ENCODE data around the gene ZNF607.
"Not testable (repeated sequence)": the region's sequence is repeated elsewhere in the genome, so short reads cannot be mapped to it uniquely, and the experiment has no call there.

Gene ZNF607

DNA sequence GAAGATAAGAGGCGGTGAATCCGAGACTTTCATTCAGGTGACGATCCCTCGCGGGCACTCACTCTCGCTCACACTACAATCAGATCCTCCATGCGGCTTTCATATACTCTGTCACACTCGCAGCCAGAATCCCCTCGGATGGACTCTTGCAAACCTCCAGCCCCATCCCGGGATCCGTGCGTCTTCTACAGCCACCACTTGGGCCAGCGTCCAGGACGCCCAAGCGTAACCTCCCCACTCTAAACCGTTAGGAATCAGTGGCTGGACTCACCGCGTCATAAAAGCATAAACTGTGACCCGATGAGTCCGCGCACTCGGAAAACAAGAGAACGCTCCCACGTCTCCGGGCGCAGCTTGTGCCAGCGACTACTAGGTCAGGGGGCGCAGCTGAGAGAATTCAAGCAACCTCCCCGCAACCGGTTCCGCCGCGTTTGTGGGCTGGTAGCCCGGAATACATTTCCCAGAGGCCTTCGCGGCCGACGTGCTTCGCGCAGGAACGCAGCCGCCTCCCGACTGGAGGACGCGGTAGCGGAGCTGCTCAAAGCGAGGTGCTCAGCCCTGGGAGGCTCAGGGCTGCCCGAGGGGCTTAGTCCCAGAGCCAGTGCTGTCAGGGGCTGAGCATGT lies 27.6 kb downstream of the ZNF607 start:
- Histone ChIP-seq H3K9me3 (ENCODE audit: low read length) (peaks cover 3% of the 10 kb centered on the region; the same call in 1 of the 2 replicates), H3K9ac (ENCODE audit: low read length) (no peak overlapping the region), H3K4me1 (ENCODE audit: insufficient read depth, low read length, severe bottlenecking) (no peaks in the 10 kb centered on the region), H4K20me1 (ENCODE audit: insufficient read depth, low read length) (no peaks in the 10 kb centered on the region), H3K27ac (ENCODE audit: low read depth, low read length, poor library complexity, severe bottlenecking) (no peak overlapping the region), H3K79me2 (ENCODE audit: insufficient read depth, low read length) (no peaks in the 10 kb centered on the region), H3K27me3 (ENCODE audit: insufficient read depth, low read length) (no peaks in the 10 kb centered on the region), H3K36me3 (ENCODE audit: insufficient read depth, low read length) (peaks cover 9% of the 10 kb centered on the region), H3K9me2 (ENCODE audit: low read depth, low read length) (no peaks in the 10 kb centered on the region), H2AFZ (ENCODE audit: low read length) (no peak overlapping the region), H3F3A (ENCODE audit: insufficient read depth, low read length) (no peaks in the 10 kb centered on the region), H3K4me2 (ENCODE audit: low read length) (no peak overlapping the region), H3K4me3 (ENCODE audit: low read depth, low read length, poor library complexity, severe bottlenecking) (no peak overlapping the region)
- TF ChIP-seq EZH2 (IDR thresholded peaks at IDR 0.05; ENCODE audit: borderline replicate concordance, low read length) = no peak
- TF ChIP-seq, protein P1, sequence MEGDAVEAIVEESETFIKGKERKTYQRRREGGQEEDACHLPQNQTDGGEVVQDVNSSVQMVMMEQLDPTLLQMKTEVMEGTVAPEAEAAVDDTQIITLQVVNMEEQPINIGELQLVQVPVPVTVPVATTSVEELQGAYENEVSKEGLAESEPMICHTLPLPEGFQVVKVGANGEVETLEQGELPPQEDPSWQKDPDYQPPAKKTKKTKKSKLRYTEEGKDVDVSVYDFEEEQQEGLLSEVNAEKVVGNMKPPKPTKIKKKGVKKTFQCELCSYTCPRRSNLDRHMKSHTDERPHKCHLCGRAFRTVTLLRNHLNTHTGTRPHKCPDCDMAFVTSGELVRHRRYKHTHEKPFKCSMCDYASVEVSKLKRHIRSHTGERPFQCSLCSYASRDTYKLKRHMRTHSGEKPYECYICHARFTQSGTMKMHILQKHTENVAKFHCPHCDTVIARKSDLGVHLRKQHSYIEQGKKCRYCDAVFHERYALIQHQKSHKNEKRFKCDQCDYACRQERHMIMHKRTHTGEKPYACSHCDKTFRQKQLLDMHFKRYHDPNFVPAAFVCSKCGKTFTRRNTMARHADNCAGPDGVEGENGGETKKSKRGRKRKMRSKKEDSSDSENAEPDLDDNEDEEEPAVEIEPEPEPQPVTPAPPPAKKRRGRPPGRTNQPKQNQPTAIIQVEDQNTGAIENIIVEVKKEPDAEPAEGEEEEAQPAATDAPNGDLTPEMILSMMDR (IDR thresholded peaks at IDR 0.05; ENCODE audit: low read length) = no peak

DNA sequence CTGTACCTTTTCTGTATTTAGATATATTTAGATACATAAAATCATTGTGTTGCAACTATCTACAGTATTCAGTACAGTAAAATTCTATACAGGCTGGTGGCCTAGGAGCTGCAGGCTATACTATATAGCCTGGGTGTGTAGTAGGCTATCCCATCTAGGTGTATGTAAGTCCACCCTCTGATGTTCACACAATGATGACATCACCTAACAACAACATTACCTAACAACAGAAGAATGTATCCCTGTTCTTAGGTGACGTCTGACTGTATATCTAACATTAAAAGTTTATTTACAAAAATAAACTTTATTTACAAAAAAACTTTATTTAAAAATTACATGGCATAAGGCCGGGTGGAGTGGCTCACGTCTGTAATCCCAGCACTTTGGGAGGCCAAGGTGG lies 36.0 kb downstream of the ZNF607 start:
- Histone ChIP-seq H3K9ac (ENCODE audit: low read length) (no peak overlapping the region), H3K4me1 (ENCODE audit: insufficient read depth, low read length, severe bottlenecking) (no peaks in the 10 kb centered on the region), H3K79me2 (ENCODE audit: insufficient read depth, low read length) (no peaks in the 10 kb centered on the region), H3K36me3 (ENCODE audit: insufficient read depth, low read length) (no peaks in the 10 kb centered on the region), H3K4me2 (ENCODE audit: low read length) (no peak overlapping the region), H3K27me3 (ENCODE audit: insufficient read depth, low read length) (no peaks in the 10 kb centered on the region), H3K27ac (ENCODE audit: low read depth, low read length, poor library complexity, severe bottlenecking) (no peak overlapping the region), H3K4me3 (ENCODE audit: low read depth, low read length, poor library complexity, severe bottlenecking) (no peak overlapping the region), H2AFZ (ENCODE audit: low read length) (no peak overlapping the region), H3K9me3 (ENCODE audit: low read length) (peaks cover 4% of the 10 kb centered on the region; the same call in 1 of the 2 replicates), H3K9me2 (ENCODE audit: low read depth, low read length) (no peaks in the 10 kb centered on the region), H4K20me1 (ENCODE audit: insufficient read depth, low read length) (no peaks in the 10 kb centered on the region), H3F3A (ENCODE audit: insufficient read depth, low read length) (no peaks in the 10 kb centered on the region)
- TF ChIP-seq, protein P1 (IDR thresholded peaks at IDR 0.05; ENCODE audit: low read length) = no peak
- no peak for TF ChIP-seq EZH2 (IDR thresholded peaks at IDR 0.05; ENCODE audit: borderline replicate concordance, low read length)

DNA sequence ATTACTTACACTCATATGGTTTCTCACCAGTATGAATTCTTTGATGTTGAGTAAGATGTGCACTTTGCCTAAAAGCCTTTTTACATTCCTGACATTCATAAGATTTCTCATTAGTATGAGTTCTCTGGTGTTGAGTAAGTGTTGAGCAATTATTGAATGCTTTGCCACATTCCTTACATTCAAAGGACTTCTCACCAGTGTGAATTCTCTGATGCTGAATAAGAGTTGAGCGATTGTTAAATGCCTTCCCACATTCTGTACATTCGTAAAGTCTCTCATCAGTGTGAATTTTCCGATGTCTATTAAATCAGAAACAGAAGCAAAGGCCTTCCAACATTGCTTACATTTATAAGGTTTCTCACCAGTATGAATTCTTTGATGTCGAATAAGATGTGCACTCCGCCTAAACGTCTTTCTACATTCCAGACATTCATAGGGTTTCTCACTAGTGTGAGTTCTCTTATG lies 50.1 kb downstream of the ZNF607 start:
- Histone ChIP-seq H3F3A (ENCODE audit: insufficient read depth, low read length) (no peaks in the 10 kb centered on the region), H3K4me2 (ENCODE audit: low read length) (no peak overlapping the region), H3K36me3 (ENCODE audit: insufficient read depth, low read length) (no peaks in the 10 kb centered on the region), H4K20me1 (ENCODE audit: insufficient read depth, low read length) (no peaks in the 10 kb centered on the region), H3K27me3 (ENCODE audit: insufficient read depth, low read length) (no peaks in the 10 kb centered on the region), H3K9me2 (ENCODE audit: low read depth, low read length) (no peaks in the 10 kb centered on the region), H3K27ac (ENCODE audit: low read depth, low read length, poor library complexity, severe bottlenecking) (no peak overlapping the region), H3K79me2 (ENCODE audit: insufficient read depth, low read length) (no peaks in the 10 kb centered on the region), H3K9ac (ENCODE audit: low read length) (no peak overlapping the region), H2AFZ (ENCODE audit: low read length) (no peak overlapping the region), H3K4me3 (ENCODE audit: low read depth, low read length, poor library complexity, severe bottlenecking) (no peak overlapping the region), H3K9me3 (ENCODE audit: low read length) (peaks cover 30% of the 10 kb centered on the region), H3K4me1 (ENCODE audit: insufficient read depth, low read length, severe bottlenecking) (no peaks in the 10 kb centered on the region)
- TF ChIP-seq EZH2 (IDR thresholded peaks at IDR 0.05; ENCODE audit: borderline replicate concordance, low read length) = no peak
- TF ChIP-seq, protein P1 (IDR thresholded peaks at IDR 0.05; ENCODE audit: low read length) = no peak

DNA sequence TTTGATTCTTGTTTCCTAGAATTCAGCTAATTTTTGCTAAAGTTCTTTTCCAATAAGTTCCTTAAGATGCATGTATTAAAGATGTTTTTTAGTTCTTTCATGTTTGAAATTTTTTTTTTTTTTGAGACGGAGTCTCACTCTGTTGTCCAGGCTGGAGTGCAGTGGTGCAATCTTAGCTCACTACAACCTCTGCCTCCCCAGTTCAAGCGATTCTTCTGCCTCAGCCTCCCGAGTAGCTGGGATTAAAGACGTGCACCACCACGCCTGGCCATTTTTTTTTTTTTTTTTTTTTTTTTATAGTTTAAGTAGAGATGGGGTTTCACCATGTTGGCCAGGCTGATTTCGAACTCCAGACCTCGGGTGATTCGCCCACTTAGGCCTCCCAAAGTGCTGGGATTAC lies 62.4 kb downstream of the ZNF607 start:
- H3K27ac ChIP-seq (ENCODE audit: low read depth, low read length, poor library complexity, severe bottlenecking); H3K27me3 ChIP-seq (ENCODE audit: insufficient read depth, low read length); H4K20me1 ChIP-seq (ENCODE audit: insufficient read depth, low read length); H3K4me3 ChIP-seq (ENCODE audit: low read depth, low read length, poor library complexity, severe bottlenecking); H2AFZ ChIP-seq (ENCODE audit: low read length); H3K4me2 ChIP-seq (ENCODE audit: low read length); H3F3A ChIP-seq (ENCODE audit: insufficient read depth, low read length); H3K9ac ChIP-seq (ENCODE audit: low read length); H3K79me2 ChIP-seq (ENCODE audit: insufficient read depth, low read length); H3K9me2 ChIP-seq (ENCODE audit: low read depth, low read length); H3K9me3 ChIP-seq (ENCODE audit: low read length); H3K36me3 ChIP-seq (ENCODE audit: insufficient read depth, low read length): not testable (repeated sequence)
- H3K4me1 ChIP-seq (ENCODE audit: insufficient read depth, low read length, severe bottlenecking) = peaks cover 12% of the 10 kb centered on the region

Measured in OCI-LY1 (cell line).